HTR-8/SVneo (cell line): ENCODE results near the gene RASSF3.
"Not testable (repeated sequence)": the region's sequence is repeated elsewhere in the genome, so short reads cannot be mapped to it uniquely, and the experiment has no call there.

Source experiments
- DNase-seq: peaks from one replicate; pipeline ENCODE4 v3.0.0; 2011; ENCODE audit warnings: low spot score, mixed read lengths; ENCODE audit not compliant: insufficient read length
- FAIRE-seq: peaks from 2 replicates; lab custom pipeline; 2011; peaks lifted over from hg19 to GRCh38; lab: Jason Lieb, UNC

Gene RASSF3

DNA sequence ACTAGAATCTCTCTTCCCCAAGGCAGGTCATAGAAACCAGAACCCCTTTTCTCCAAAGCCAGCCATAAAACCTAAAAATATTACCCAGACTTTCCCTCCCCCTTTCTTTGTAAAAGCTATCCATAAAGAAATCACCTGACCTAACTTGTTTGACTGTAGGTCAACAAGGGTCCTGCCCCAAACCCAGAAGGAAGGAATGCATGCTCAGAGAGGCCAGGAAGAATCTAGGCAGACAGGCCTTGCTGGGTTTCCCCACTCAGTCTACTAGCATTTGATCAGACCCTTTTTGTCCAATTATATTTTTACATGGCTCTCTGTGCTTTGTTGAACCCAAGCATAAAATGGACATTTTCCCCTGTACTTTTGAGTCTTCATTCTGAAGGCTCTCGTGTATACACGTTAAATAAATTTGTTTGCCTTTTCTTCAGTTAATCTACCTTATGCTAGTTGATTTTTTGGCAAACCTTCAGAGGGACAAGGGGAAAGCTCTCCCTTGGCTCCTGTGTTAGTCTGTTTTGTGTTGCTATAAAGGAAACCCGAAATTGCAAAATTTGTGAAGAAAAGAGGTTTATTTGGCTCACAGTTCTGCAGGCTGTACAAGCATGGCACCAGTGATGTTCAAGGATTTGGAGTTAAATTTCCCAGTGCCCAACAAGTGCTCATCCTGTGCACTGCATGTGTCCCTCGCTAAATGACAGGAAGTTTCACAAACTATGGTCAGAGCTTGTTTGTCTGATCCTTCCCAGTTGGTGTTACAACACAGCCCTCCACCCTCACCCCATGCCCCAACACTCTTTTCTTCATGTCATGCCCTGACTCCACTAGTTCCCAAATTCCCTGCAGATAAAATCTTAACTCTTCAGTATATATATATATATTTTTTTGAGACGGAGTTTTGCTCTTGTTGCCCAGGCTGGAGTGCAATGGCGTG lies 14.2 kb upstream of the RASSF3 start:
- no peak for FAIRE-seq
- DNase-seq = no peak

DNA sequence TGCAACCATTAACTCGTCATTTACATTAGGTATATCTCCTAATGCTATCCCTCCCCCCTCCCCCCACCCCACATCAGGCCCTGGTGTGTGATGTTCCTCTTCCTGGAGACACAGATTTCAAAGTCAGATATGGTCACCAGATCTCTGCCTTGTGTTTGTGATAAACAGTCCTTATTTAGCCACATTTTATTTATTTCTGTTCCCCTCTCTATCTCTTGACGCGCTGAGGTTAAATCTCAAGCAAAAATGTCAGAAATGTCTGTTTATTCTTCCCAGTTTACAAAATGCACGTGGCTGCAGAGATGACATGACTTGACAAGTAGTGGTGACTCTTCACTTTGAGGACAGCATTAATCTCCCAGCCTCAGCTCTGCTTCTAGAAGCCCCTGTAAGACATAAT lies 11.5 kb upstream of the RASSF3 start:
- no peak for DNase-seq
- no peak for FAIRE-seq

DNA sequence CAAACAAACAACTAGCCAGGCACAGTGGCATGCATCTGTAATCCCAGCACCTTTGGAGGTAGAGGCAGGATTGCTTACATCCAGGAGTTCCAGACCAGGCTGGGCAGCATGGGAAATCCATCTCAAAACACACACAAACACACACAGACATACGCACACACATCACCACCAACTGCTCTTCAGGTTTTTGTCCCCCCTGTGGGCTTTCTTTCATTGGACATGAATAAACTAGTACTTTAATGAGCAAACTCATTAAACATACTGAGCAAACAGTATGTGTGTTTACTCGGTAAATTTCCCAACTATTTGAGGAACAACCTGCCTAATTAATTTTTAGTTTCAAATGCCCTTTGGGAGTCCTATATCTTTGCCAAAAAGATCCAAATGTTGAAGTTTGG lies 10.1 kb upstream of the RASSF3 start:
- FAIRE-seq (no peak), DNase-seq (no peak)

DNA sequence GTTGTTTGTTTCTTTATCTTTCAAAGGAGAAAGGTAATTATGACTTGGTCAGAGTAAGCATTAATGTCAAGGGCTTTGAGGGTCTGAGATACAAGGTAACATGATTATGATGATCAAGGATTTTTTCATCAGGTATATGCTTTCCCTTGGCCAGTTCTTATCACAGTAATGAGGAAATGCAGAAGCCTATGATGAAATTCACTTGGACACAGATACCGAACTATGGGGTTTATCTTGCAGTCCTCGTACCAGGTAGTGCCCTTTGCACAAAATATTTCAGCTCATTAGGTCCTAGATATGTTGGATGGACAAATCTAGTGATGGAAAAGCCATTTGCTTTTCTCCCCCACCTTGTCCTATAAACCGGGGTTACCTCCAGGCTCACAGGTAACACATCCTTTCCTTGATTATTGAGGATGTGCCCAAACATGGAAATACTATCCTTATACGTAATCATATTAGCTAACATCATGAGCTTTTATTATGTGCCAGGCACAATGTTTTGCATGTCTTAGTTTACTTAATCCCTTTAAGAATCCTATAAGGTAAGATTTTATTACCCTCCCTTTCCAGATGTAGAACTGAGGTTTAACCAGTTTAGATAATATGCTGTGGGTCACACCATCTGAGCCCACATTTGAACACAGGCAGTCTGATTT lies 7.0 kb upstream of the RASSF3 start:
- DNase-seq (no peak), FAIRE-seq (no peak)

DNA sequence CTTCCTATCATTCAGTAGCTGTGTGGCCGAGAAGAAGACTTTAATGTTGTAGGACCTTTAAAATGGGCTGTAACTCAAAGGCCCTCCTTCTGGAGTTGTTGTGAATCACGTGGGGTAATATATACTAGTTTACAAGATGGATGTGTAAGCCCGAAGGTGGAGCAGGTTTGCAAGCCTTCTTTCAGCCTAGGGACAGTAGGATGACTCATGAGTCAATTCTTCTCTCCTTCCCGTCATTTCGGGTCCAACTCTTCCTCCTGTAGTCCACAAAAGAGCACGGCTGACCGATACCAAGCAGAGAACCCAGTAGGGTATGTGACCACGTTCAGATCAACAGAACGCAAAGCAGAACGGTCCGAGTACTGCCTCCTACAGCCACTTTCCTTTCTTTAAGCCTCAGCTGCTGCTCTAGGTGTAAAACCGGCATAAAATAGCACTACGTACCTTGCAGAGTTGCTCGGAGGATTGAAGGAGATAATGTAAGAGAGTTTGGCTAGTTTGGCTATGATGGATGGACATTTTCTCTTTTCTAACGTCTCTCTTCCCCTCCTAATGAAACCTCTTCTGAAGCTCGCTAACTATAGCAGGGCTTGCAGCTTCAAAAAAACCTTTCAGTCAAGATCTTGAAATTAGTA lies 1.3 kb upstream of the RASSF3 start:
- DNase-seq = peak; percentile 70
- peak; percentile 58 for FAIRE-seq

DNA sequence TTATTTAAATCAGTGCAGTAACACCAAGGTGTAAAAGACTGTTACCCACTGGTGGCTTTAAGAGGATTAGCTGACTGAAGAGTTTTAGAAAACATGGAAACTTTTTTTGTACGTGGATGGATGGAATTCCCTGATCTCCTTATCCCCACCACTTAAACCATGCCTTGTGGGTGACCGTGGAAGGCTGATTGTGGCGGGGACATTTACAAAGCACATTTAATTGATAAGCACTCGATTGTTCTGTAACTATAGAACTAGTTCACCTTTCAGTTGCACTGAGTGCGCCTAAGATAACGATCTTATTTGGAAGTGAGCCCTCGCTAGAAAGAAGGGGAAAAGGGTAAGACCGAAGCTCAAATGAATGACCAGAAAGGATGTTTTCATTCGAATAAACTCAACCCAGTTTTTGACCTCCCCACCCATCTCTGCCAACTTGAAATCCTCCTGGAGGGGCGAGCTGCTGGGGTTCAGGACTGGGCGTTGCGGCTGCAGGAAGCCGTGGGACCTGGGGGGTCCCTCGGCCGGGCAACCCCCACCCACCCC lies 688 bp upstream of the RASSF3 start:
- no peak for FAIRE-seq

DNA sequence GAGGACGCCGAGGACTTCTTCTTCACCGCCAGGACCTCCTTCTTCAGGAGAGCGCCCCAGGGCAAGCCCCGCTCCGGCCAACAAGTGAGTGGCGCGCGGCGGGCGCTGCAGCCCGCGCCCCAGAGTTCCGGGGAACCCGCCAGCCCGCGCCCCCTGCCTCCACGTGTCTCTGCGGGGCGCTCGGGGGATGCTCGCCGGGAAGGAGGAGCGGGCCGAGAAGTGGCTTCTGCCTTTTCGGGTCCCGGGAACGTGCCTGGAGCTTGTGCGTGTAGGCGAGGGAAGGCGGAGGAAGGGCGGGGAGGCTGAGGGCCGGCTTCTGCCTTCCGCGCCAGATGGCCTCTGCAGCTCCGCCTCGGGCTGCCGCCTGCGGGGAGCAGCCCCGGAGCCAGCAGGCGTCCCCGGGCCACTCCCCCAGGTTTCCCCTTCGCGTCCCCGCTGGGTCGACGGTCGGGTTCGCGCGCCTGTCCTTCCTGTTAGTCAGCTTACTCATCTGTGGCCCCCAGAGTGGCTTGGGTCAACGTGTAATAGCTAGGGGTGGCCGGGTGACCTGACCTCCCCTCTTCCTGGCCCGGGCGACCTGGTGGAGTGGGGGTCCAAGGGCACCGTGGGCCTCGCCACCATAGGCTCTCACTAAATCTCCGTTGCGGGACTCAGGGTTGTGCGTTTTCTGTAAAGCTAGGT lies 505 bp downstream of the RASSF3 start:
- FAIRE-seq (no peak), DNase-seq (no peak)

More for the DNA sequence above, 688 bp upstream of the RASSF3 start:
- no peak for DNase-seq

DNA sequence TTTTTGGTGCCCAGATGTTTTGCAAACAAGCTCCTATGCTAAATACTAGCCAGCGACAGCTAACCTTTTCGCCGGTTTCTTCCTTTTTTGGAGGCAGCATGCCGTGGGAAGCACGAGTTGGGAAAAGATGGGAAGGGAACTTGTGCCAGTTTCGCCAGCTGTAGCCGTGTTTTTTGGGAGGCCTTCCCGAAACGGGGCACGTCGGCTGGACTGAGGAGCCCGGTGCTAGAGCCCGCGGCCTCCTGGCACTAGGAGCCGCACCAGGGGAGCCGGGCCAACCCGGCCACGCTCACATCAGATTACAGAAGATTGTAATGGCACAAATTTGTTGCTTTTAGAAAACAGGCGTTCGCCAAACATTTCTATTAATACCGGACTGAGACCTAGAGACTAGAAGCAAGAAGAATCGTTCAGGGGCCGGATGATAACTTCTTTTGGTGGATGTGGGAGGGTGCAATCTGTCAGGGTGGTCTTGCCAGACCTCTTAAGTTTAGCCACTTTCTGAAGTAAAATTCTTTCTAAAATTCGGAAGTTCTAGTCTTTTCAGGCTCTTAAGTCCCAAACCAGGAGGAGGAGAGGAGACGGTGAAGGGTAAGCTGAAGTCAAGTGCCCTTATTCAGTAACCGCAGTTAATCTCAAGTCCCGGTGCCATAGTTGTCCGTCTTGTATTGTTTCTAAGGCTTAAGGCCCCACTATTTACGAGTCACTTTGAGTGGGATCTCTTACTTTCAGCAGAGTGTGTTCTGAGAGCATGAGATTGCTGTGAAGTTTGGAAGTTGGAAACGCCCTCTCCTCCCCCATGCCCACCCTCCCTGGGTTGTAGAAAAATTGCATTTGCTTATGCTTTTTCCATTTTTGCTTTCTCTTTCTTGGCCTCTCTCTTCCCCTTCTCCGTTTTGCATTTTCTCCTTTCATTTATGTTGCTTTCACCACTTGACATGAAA lies 1.3 kb downstream of the RASSF3 start:
- DNase-seq = no peak
- no peak for FAIRE-seq

DNA sequence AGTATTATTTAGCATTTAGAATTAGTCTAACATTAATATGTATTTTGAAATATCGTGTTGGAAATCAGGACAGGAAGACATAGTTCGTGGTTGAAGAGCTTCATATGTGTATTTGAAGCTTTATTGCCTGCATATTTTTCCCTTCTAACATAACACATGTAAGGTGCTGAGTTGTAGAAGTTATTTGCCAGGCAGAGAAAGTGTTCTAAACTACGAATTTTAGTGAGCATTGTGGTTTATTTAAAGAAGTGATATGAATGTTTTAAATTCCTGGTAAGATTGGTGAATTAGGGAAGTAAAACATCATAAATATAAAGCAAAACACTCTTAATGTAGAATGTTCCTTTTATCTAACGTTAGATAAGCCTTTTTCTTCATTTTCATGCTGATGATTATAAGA lies 2.5 kb downstream of the RASSF3 start:
- DNase-seq (no peak), FAIRE-seq (no peak)

DNA sequence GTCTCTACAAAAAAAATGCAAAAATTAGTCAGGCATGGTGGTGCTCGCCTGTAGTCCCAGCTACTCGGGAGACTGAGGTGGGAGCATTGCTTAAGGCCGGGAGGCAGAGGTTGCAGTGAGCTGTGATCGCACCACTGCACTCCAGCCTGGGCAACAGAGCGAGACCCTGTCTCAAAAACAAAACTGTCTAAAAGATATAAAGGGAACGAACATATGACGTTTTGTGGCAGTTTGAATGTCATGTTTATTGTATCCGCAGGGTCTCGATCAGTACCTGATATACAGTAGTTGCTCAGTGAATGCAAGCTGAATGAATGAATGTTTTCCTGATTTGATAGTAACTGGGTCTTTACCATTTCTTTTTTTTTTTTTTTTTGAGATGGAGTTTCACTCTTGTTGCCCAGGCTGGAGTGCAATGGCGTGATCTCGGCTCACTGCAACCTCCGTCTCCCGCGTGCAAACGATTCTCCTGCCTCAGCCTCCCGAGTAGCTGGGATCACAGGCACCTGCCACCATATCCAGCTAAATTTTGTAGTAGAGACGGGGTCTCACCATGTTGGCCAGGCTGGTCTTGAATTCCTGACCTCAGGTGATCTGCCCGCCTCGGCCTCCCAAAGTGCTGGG lies 3.6 kb downstream of the RASSF3 start:
- not testable (repeated sequence) for DNase-seq, FAIRE-seq

DNA sequence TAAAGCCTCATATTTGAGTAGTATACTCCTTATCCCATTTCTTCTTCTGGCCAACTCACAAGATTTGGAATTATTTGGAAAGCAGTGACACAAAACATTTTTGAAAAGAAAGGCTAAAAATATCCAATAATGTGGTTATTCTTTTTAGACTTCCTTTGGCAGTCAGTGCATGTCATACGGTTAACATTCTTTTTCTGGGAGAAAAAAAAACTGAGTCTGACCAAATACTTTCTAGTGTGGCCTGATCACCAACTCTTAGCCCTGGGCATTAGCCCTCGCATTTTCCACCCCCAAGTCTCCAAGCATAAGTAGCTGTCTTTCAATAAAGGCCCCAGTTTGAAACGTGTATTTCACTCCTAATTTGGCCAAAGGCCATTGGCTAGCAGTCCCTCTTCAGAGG lies 5.9 kb downstream of the RASSF3 start:
- FAIRE-seq (no peak), DNase-seq (no peak)

DNA sequence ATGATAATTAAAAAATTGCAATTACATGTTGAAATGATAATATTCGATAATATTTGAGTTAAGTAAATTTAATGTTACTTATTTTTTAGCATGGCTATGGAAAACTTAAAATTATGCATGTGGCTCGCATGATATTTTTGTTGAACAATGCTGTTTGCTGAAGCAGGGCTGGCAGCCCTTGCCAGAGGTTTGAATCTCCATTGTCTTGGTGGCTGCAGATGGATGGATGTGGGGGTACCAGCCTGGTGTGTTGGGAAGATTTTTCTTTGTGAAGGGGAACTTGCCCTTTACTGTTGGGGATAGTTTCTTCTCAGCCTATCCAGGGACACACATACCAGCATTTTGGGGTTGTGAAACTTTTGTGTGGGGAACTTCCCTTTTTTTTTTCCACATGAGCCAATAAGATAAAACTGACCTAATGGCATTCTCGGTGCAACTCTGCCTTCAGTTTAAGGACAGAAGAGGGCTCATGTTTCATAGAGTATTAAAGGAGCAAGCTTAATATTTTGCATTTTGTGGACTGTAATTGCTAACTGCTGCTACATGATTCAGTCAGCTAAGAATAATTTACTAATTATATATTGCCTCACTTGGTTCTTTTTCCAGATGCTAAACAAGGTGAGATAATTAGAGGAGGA lies 8.8 kb downstream of the RASSF3 start:
- DNase-seq (no peak), FAIRE-seq (no peak)

DNA sequence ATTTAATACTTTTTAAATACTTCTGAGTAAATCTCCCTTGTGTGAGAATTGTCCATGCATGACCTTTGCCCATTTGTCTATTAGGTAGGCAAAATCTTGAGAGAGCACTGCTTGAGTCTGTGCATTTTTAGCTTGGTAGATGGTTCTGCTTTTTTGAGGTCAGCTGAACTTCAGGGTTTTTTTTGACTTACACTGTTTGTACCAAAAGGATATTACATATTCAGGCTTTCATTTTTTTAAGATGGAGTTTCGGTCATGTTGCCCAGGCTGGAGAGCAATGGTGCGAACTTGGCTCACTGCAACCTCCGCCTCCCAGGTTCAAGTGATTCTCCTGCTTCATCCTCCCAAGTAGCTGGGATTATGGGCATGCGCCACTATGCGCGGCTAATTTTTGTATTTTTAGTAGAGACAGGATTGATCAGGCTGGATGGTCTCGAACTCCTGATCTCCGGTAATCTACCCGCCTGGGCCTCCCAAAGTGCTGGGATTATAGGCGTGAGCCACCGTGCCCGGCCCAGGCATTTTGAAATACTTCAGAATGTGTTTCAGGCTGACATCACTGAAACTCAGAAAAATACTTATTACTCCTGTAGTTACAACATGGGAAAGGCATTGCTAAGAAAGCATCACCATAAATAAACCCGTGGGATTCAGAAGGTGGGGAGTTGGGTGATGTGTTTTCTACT lies 11.1 kb downstream of the RASSF3 start:
- FAIRE-seq (no peak), DNase-seq (no peak)

DNA sequence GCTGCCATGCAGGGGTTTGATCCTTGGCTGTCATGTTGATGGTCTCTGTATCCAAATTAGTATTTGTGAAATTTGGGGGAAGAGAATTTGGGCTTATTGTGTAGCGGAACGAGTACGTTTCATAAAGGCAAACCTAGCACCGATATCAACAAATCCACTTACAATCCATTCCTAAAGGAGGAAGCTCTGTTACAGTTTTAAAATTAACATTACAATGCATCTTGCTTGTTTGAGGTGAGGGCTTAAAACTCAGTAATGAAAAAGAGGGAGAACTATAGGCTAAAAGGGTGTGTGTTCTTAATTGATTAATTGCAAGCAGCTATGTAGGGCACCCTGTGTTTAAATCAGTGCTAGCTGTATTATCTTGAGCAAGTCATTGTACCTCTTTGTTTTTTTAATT lies 13.7 kb downstream of the RASSF3 start:
- DNase-seq (no peak), FAIRE-seq (no peak)

DNA sequence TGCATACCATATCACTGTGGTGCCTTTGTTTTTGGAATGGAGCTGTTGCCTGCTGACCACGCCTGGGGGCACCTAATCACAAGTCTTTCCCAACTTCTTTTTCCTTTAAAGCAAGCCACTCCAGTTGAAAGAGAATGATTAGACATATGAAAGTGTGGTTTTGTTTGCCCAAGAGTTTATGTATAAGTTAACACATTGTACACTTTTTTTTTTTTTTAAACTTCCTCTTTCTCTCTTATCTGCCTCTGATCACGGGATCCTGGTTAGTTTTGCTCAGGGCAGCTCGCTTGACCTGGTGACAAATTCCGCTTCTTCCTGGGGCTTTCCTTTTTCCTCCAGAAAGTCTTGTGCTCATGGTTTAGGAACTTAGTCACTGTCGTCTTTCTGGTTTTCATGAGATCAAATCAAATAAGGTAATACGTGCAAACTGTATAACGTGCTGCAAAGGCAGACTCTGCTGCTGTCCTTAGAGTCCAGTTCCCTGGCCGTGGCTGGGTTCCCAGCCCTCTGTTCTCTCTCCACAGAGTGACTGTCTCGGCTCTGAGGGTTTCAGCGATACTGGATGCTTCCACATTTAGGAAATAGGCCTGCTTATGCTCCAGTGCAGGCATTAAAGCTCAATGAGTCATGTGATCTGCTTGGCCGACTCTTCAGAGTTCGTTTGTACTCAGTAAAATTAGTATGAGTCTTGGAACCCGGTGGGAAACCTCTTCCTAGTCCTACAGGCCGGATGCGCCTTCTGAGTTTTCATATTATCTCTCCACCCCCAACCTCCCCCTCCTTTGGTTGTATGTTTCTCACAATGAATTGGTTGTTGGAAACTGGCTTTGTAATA lies 15.2 kb downstream of the RASSF3 start:
- no peak for DNase-seq

DNA sequence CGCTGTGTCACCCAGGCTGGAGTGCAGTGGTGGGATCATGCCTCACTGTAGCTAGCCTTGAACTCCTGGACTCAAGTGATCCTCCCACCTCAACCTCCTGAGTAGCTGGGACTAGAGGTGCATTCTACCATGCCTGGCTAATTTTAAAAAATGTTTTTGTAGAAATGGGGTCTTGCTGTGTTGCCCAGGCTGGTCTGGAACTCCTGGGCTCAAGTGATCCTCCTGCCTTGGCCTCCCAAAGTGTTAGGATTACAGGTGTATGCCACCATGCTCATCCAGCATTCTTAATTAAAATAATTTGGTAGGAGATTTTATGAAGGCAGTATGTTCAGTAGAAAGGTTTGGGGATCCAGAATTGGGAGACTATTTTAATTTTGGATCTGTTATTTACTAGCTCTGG lies 16.3 kb downstream of the RASSF3 start:
- DNase-seq, FAIRE-seq: not testable (repeated sequence)

More for the DNA sequence above, 15.2 kb downstream of the RASSF3 start:
- FAIRE-seq = no peak

DNA sequence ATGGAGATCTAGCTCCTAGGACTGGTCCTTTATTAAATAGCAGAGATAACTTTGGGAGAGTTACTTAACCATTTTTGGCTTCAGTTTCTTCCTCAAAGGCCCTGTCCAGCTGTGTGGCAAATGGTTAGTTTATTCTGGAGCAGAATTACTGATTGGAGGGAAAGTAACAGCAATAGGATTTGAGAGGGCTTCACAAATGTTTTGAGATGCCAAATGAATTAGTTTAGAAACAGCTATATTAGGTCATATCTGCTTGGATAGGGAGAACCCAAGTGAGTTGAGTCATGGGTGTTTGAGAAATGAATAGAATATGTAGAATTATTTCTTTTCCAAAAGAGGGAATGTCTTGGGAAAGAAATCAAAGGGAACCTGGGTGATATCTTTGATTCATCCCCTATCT lies 17.5 kb downstream of the RASSF3 start:
- FAIRE-seq = no peak
- DNase-seq = no peak
